ENCODE measurements around the gene LPCAT2. TPM values are rescaled to one million over a fixed set of nuclear protein-coding genes. Genes with fewer than 3 reads are reported as not detected.
"Not testable (repeated sequence)": the region's sequence is repeated elsewhere in the genome, so short reads cannot be mapped to it uniquely, and the experiment has no call there.

LPCAT2 gene
- total RNA-seq, 1 donor: 35.6 TPM

GRCh38 chr16:55613613-55614335 lies 104.9 kb downstream of the LPCAT2 start:
- no peak overlapping the region for H3K4me3 ChIP-seq (ENCODE audit: low read depth, low read length)
- DNase-seq (ENCODE audit: low read depth): no peak
- TF ChIP-seq CTCF (IDR thresholded peaks at IDR 0.05; ENCODE audit: insufficient read depth, low read length): no peak

GRCh38 chr16:55615071-55615470 lies 106.2 kb downstream of the LPCAT2 start:
- no peak for DNase-seq (ENCODE audit: low read depth)
- no peak for TF ChIP-seq CTCF (IDR thresholded peaks at IDR 0.05; ENCODE audit: insufficient read depth, low read length)
- no peak overlapping the region for H3K4me3 ChIP-seq (ENCODE audit: low read depth, low read length)

GRCh38 chr16:55615670-55616069 lies 106.8 kb downstream of the LPCAT2 start:
- H3K4me3 ChIP-seq (ENCODE audit: low read depth, low read length); DNase-seq (ENCODE audit: low read depth): not testable (repeated sequence)

GRCh38 chr16:55621771-55622170 lies 112.9 kb downstream of the LPCAT2 start:
- no peak overlapping the region for H3K4me3 ChIP-seq (ENCODE audit: low read depth, low read length)
- TF ChIP-seq CTCF (IDR thresholded peaks at IDR 0.05; ENCODE audit: insufficient read depth, low read length): no peak
- DNase-seq (ENCODE audit: low read depth): no peak

- no peak for DNase-seq (ENCODE audit: low read depth)
- TF ChIP-seq CTCF (IDR thresholded peaks at IDR 0.05; ENCODE audit: insufficient read depth, low read length): no peak
Measured at GRCh38 chr16:55622272-55622671, 113.4 kb downstream of the LPCAT2 start.

GRCh38 chr16:55622930-55623561 lies 114.2 kb downstream of the LPCAT2 start:
- no peak overlapping the region for H3K4me3 ChIP-seq (ENCODE audit: low read depth, low read length)
- no peak for TF ChIP-seq CTCF (IDR thresholded peaks at IDR 0.05; ENCODE audit: insufficient read depth, low read length)
- no peak for DNase-seq (ENCODE audit: low read depth)

More at GRCh38 chr16:55622272-55622671, 113.4 kb downstream of the LPCAT2 start:
- H3K4me3 ChIP-seq (ENCODE audit: low read depth, low read length): no peak overlapping the region

GRCh38 chr16:55623640-55624039 lies 114.8 kb downstream of the LPCAT2 start:
- H3K4me3 ChIP-seq (ENCODE audit: low read depth, low read length): no peak overlapping the region
- no peak for TF ChIP-seq CTCF (IDR thresholded peaks at IDR 0.05; ENCODE audit: insufficient read depth, low read length)
- no peak for DNase-seq (ENCODE audit: low read depth)

Measured in fibroblast of the aortic adventitia (primary cell).